Activated T-cell treated with anti-CD3 and anti-CD28 coated beads, Interleukin-2, amount 50 U/mL, for 24 hours (primary cell): ENCODE data around the gene SCAI.
"Not testable (repeated sequence)": the region's sequence is repeated elsewhere in the genome, so short reads cannot be mapped to it uniquely, and the experiment has no call there.

Experiments used
- DNase-seq: peaks from one replicate; pipeline ENCODE4 v3.0.0-alpha.2; 2020
- H3K27ac Mint-ChIP-seq: 2 replicates; pipeline ENCODE4 v1.8.0; 2020; ENCODE audit warnings: mild to moderate bottlenecking, mixed read lengths
- H3K27me3 Mint-ChIP-seq: 2 replicates; pipeline ENCODE4 v1.8.0; 2020; ENCODE audit warnings: mixed read lengths
- H3K36me3 Mint-ChIP-seq: 2 replicates; pipeline ENCODE4 v1.8.0; 2020; ENCODE audit warnings: low read depth, mixed read lengths
- H3K4me1 Mint-ChIP-seq: 2 replicates; pipeline ENCODE4 v1.8.0; 2020; ENCODE audit warnings: low read depth, mixed read lengths
- H3K4me3 Mint-ChIP-seq: 2 replicates; pipeline ENCODE4 v1.8.0; 2020; ENCODE audit warnings: mild to moderate bottlenecking, moderate library complexity, mixed read lengths
- H3K9me3 Mint-ChIP-seq: 2 replicates; pipeline ENCODE4 v1.8.0; 2020; ENCODE audit warnings: mixed read lengths

The SCAI gene

DNA sequence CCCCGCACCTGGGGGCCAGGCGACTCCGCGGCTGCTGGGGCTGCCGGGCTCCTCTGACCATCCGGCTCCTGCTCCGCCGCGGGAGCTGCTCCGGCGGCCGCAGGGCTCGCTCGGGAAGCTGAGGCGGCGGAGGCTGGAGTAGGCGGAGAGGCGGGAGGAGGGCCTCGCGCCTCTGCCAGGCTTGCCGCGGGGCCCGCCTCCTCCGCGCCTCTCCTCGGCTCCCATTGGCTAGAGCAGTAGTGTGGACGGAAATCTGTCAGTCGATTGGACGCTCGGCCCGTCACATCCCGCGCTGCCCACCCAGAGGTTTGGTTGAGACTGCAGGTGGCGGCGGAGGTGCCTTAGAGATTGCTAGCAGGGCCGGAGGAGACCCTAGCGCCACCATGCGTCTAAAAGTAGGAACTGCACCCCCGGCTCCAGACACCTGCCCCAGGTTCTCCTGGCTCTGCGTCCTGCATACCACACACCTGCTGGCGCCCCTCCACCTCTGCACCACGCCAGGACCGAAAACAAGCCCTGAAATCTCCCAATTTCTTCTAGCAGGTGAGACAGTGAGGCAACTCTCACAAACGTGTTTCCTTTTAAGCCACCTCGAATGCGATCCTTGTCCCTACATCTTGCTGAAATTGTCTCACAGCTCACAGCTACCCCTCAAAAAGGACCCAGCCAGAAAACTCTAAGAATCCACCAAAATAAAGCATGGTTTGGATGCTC lies at the start of gene SCAI:
SCAI (minus strand) TSS at position 152 of the 714 bp plus-strand sequence; CDS start at position 61, 91 bp downstream.
- peak; percentile 97 for DNase-seq
- H3K4me1 Mint-ChIP-seq = peaks cover 38% of the 10 kb centered on the region
- peaks cover 21% of the 10 kb centered on the region for H3K36me3 Mint-ChIP-seq
- peak within 1 kb of the TSS; percentile 86 for H3K27ac Mint-ChIP-seq
- peak within 1 kb of the TSS; percentile 90 for H3K4me3 Mint-ChIP-seq
- no peaks in the 10 kb centered on the region for H3K27me3 Mint-ChIP-seq
- no peaks in the 10 kb centered on the region for H3K9me3 Mint-ChIP-seq

DNA sequence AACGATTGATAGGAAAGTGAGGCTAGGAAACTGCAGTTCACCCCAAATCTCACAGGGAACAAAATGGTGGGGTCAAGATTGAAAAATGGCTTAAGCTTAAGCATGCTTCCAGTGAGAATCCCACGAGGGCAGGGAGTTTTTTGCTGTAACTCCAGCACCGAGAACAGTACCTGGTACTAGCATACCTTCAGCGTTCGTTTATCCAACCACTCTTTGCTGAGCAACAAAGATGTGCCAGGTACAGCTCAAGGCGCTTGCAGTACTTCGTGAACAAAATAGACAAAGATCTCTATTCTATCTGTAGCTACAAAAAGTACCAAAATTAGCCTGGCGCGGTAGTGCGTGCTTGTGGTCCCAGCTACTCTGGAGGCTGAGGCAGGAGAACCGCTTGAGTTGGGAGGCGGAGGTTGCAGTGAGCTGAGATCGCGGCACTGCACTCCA lies 47.1 kb upstream of the SCAI start:
- H3K27ac Mint-ChIP-seq = peak overlapping the region; percentile 97
- H3K4me3 Mint-ChIP-seq = peak overlapping the region; percentile 97
- H3K27me3 Mint-ChIP-seq = no peaks in the 10 kb centered on the region
- peaks cover 68% of the 10 kb centered on the region for H3K4me1 Mint-ChIP-seq
- H3K9me3 Mint-ChIP-seq = no peaks in the 10 kb centered on the region
- peak; percentile 58 for DNase-seq
- peaks cover 30% of the 10 kb centered on the region for H3K36me3 Mint-ChIP-seq

DNA sequence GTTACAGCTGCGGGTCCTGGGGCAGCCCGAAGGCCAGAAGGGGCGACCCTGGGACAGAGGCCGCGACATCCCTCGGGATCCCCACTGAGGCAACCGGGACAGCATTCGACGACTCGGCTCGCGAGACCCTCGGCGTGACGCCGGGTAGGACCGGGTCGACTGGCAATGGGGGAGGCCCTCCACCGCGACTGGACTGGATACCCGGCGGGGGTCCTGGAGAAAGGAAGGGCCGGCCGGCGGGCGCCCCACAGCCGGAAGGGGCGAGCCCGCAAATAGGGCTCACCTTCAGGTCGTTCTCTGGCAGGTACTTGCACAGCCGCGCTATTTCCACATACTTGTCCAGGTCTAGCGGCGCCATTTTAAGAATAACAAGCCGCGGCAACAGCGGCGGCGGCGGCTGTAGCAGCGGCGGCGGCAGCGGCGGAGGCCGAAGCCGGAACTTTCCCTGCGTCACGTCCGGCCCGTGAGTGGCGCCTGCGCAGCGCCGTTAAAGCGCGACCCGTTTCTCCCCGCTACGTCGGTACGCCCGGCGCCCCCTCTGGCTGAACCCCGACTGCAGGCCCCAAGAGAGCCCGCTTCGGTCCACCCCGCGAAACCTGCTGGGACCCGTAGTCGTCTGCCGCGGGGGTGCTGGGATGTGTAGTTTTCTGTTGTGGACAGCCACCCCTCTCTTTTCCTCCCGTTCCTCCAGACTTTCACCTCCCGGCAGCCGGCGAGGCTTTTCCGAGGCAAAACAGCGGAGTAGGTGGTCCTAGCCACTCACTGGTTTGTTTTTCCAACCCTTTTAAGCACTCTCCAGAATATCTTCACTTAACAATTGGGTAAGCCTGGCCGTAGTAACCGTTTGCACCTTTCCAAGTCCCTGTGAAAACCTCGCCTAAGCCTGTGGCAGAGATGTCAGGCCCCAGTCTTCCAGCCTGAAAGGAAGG lies 46.3 kb upstream of the SCAI start, which contains the start of gene PPP6C:
PPP6C (minus strand) TSS at position 443 of the 929 bp plus-strand sequence; CDS start at position 358, 85 bp downstream.
- Mint-ChIP-seq H3K27me3 (no peaks in the 10 kb centered on the region), H3K27ac (peak within 1 kb of the TSS; percentile 97), H3K9me3 (no peaks in the 10 kb centered on the region), H3K36me3 (peaks cover 35% of the 10 kb centered on the region), H3K4me1 (peaks cover 63% of the 10 kb centered on the region), H3K4me3 (peak within 1 kb of the TSS; percentile 97)
- peak; percentile 97 for DNase-seq

DNA sequence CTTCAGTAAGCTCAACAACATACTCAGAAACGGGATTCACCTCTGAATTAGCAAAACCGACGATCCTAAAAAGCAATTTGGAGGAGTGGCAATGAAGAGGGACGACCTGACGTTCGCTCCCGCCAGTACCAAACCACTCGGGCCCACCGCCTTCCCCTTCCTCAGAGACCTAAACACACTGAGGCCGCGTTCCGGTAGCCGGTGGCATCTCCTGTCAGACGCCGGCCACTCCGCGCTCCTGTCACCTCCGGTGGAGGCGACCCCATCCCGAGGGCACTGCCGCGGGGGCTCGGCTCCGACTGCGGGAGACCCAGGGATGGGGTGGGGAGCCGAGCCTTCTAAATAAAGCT lies 45.7 kb upstream of the SCAI start:
- H3K4me1 Mint-ChIP-seq = peaks cover 60% of the 10 kb centered on the region
- DNase-seq = no peak
- peaks cover 40% of the 10 kb centered on the region for H3K36me3 Mint-ChIP-seq
- H3K9me3 Mint-ChIP-seq = no peaks in the 10 kb centered on the region
- H3K27me3 Mint-ChIP-seq = no peaks in the 10 kb centered on the region
- H3K27ac Mint-ChIP-seq = peak overlapping the region; percentile 97
- H3K4me3 Mint-ChIP-seq = peak overlapping the region; percentile 97

DNA sequence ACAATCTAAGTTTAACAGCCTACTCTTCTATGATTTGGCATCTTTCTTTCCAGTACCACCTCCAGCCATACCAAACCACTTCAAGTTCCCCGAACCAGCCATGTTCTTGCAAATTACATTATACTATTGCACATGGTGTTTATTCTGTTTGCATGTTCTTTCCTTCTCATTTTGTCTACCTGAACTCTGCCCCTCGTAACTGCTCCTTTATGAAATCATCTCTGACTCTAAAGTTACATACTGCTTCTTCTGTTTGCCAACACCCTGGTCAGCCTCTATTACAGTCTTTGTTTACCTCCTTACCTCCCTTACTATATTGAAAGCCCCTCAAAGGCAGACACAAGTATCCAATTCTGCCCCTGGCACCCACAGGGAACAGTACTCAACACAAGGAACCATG lies 40.2 kb upstream of the SCAI start:
- Mint-ChIP-seq H3K4me1 (peaks cover 66% of the 10 kb centered on the region), H3K9me3 (no peaks in the 10 kb centered on the region), H3K27me3 (no peaks in the 10 kb centered on the region), H3K36me3 (peaks cover 66% of the 10 kb centered on the region), H3K4me3 (no peak overlapping the region), H3K27ac (peak overlapping the region; percentile 4)
- DNase-seq = no peak

DNA sequence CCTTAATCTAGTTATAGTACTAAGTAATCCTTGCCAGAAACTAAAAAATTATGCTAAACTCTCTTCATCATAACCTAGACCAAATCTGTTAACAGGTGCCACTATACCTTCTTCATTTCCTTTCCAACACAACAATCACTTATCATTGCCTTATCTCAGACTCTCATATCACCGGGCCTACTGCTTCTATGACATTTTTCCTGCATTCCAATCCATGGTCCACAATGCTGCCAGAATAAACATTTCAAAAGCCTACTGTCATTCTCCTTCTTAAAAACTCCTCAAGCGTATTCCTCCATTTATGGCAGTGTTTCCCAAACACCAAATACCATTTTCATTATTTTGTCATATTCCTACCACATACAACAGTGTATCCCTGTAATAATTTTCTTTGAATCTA lies 39.7 kb upstream of the SCAI start:
- no peak for DNase-seq
- Mint-ChIP-seq H3K9me3 (no peaks in the 10 kb centered on the region), H3K4me3 (no peak overlapping the region), H3K4me1 (peaks cover 66% of the 10 kb centered on the region), H3K27me3 (no peaks in the 10 kb centered on the region), H3K36me3 (peaks cover 69% of the 10 kb centered on the region), H3K27ac (peak overlapping the region; percentile 20)

DNA sequence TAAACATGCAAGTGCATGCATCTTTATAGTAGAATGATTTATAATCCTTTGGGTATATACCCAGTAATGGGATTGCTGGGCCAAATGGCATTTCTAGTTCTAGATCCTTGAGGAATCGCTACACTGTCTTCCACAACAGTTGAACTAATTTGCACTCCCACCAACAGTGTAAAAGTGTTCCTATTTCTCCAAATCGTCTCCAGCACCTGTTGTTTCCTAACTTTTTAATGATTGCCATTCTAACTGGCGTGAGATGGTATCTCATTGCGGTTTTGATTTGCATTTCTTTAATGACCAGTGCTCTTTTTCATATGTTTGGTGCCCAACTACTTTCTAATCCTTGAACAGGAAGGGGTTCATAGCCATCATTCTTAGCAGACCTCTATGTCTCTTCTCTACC lies 38.4 kb upstream of the SCAI start:
- not testable (repeated sequence) for H3K27me3 Mint-ChIP-seq, H3K4me3 Mint-ChIP-seq, H3K9me3 Mint-ChIP-seq, DNase-seq
- peak overlapping the region; percentile 60 for H3K27ac Mint-ChIP-seq
- peaks cover 63% of the 10 kb centered on the region for H3K4me1 Mint-ChIP-seq
- peaks cover 68% of the 10 kb centered on the region for H3K36me3 Mint-ChIP-seq

DNA sequence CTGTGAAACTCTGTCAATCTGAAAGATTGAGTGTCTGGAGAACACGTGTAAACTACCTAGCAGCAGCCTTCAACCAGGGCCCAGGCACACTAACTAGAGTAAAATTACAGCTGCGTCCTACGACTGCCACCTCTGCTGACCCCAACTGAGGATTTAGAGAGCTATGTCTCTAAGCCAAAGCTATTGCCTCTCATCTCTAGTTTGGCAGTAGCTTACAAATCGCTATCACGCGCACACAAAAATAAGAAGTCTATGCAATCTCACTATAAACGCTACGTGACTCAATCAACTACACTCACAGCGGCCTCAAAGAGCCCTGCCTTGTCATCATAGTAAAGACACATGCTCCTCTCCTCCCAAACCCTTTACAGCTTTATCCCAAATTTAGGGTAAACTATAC lies 37.5 kb upstream of the SCAI start:
- H3K36me3 Mint-ChIP-seq = peaks cover 71% of the 10 kb centered on the region
- no peak overlapping the region for H3K4me3 Mint-ChIP-seq
- no peaks in the 10 kb centered on the region for H3K27me3 Mint-ChIP-seq
- H3K9me3 Mint-ChIP-seq = no peaks in the 10 kb centered on the region
- peak overlapping the region; percentile 58 for H3K27ac Mint-ChIP-seq
- no peak for DNase-seq
- peaks cover 68% of the 10 kb centered on the region for H3K4me1 Mint-ChIP-seq

DNA sequence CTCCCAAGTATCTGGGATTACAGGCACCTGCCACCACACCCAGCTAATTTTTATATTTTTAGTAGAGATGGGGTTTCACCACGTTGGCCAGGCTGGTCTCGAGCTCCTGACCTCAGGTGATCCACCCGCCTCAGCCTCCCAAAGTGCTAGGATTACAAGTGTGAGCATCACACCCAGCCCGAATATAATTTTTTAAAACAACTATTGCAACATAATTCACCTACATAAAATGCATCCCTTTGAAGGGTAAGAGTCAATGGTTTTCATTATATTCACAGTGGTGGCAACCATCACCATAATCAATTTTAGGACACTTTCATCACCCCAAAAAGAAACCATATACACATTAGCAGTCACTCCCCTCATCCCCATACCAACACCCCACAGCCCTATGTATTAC lies 36.4 kb upstream of the SCAI start:
- H3K9me3 Mint-ChIP-seq, DNase-seq, H3K27me3 Mint-ChIP-seq, H3K4me3 Mint-ChIP-seq: not testable (repeated sequence)
- peaks cover 62% of the 10 kb centered on the region for H3K4me1 Mint-ChIP-seq
- peaks cover 69% of the 10 kb centered on the region for H3K36me3 Mint-ChIP-seq
- peak overlapping the region; percentile 13 for H3K27ac Mint-ChIP-seq

DNA sequence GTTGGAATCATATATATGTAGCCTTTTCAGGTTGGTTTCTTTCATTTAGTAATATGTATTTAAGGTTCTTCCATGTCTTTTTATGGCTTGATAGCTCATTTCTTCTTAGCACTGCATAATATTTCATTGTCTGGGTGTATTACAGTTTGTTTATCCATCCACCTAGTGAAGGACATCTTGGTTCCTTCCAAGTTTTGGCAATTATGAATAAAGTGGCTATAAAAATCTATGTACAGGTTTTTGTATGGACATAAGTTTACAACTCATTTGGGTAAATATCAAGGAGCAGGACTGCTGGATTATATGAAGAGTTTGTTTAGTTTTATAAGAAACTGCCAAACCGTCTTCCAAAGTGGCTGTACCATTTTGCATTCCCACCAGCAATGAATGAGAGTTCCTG lies 34.6 kb upstream of the SCAI start:
- Mint-ChIP-seq H3K4me1 (peaks cover 61% of the 10 kb centered on the region), H3K4me3 (no peak overlapping the region), H3K27me3 (no peaks in the 10 kb centered on the region), H3K27ac (no peak overlapping the region), H3K9me3 (no peaks in the 10 kb centered on the region), H3K36me3 (peaks cover 65% of the 10 kb centered on the region)
- no peak for DNase-seq

DNA sequence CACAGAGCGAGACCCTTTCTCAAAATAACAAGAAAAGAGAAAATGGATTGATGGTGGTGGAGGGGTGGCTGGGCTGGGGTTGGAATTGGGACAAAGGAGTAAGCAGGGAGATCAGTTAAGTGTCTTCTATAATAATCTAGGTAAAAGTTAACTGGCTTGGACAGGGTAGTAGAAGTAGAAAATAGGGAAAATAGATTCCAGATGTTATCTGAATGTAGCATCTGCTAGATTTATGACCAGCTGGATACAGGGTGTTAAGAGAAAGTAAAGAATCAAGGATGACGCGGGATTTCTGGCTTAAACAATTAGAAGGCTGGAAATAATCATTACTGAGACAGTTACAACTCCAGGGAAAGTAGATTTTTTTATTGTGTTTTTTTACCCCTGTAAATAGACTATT lies 33.3 kb upstream of the SCAI start:
- no peak for DNase-seq

DNA sequence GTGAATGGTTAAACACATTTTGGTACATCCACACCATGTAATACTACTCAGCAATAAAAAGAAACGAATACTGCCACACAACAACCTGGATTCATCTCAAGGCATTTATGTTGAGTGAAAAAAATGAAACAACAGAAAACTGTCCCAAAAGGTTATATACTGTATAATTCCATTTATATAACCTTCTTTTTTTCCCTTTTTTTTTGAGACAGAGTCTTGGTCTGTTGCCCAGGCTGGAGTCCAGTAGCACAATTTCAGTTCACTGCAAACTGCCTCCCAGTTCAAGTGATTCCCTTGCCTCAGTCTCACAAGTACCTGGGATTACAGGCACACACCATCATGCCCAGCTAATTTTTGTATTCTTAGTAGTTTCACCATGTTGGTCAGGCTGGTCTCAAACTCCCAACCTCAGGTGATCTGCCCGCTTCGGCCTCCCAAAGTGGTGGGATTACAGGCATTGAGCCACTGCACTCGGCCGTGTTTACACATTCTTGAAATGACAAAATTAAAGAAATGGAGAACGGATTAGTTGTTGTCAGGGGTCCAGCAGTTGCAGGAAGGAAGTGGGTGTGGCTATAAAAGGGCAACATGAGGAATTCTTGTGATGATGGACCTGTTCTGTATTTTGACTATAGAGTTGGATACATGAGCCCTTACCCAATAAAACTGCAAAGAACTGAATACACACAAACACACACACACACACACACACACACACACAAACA lies 28.9 kb upstream of the SCAI start:
- Mint-ChIP-seq H3K36me3 (peaks cover 67% of the 10 kb centered on the region), H3K27ac (peak overlapping the region; percentile 60), H3K4me1 (peaks cover 36% of the 10 kb centered on the region), H3K27me3 (no peaks in the 10 kb centered on the region), H3K4me3 (no peak overlapping the region), H3K9me3 (no peaks in the 10 kb centered on the region)
- no peak for DNase-seq

More for the DNA sequence above, 33.3 kb upstream of the SCAI start:
- Mint-ChIP-seq H3K4me3 (no peak overlapping the region), H3K9me3 (no peaks in the 10 kb centered on the region), H3K4me1 (peaks cover 59% of the 10 kb centered on the region), H3K27ac (no peak overlapping the region), H3K36me3 (peaks cover 64% of the 10 kb centered on the region), H3K27me3 (no peaks in the 10 kb centered on the region)

DNA sequence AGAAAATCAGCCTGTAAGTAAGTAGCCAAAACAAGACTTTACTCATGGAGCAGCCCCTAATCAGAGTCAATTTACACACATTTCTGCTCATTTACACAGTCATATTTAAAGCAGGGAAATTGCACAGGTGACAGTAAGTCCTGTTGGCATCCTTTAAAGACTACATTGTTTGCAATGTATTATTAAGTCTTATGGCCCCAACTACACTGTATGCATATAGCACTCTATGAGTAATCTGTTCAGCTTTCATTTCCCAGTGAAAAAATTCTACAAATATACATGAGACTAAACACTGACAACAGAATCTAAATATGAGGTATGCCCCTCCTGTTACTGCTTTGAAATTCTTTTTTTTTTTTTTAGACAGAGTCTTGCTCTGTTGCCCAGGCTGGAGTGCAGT lies 26.6 kb upstream of the SCAI start:
- Mint-ChIP-seq H3K4me1 (peaks cover 34% of the 10 kb centered on the region), H3K27me3 (no peaks in the 10 kb centered on the region), H3K36me3 (peaks cover 69% of the 10 kb centered on the region), H3K4me3 (no peak overlapping the region), H3K9me3 (no peaks in the 10 kb centered on the region), H3K27ac (no peak overlapping the region)
- DNase-seq = no peak

DNA sequence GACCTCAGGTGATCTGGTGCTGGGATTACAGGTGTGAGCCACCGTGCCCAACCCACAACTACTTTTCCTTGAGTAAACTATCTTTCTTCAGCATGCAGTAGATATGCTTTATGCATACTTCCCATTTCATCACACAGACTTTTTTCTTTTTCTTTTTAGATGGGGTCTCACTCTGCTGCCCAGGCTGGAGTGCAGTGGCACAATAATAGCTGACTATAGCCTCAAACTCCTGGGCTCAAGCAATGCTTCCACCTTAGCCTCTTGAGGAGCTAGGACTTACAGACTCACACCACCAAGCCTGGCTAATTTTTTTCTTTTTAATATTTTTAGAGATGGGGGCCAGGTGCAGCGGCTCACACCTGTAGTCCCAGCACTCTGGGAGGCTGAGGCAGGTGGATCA lies 23.4 kb upstream of the SCAI start:
- Mint-ChIP-seq H3K27ac (peak overlapping the region; percentile 44), H3K4me1 (peaks cover 18% of the 10 kb centered on the region), H3K9me3 (no peaks in the 10 kb centered on the region), H3K27me3 (no peaks in the 10 kb centered on the region), H3K4me3 (no peak overlapping the region), H3K36me3 (peaks cover 59% of the 10 kb centered on the region)
- no peak for DNase-seq
